Activated T-helper 17 cell treated with anti-CD3 and anti-CD28 coated beads, Interleukin-2, amount 50 U/mL, for 72 hours (primary cell): Measurements from ENCODE around the gene HTRA3. TPM values are rescaled to one million over a fixed set of nuclear protein-coding genes. Genes with fewer than 3 reads are reported as not detected.

Source experiments
- ATAC-seq: fragments of 150-1000 bp; cut with Tn5 transposase; replicated peaks from 2 replicates; pipeline ENCODE4 v1.10.0; 2021; ENCODE audit warnings: mild to moderate bottlenecking, moderate library complexity
- H3K27ac Mint-ChIP-seq: one replicate; pipeline ENCODE4 v1.8.0; 2022; ENCODE audit warnings: mixed read lengths
- H3K27me3 Mint-ChIP-seq: one replicate; pipeline ENCODE4 v1.8.0; 2022; ENCODE audit warnings: mixed read lengths
- H3K36me3 Mint-ChIP-seq: one replicate; pipeline ENCODE4 v1.8.0; 2022; ENCODE audit warnings: low read depth, mild to moderate bottlenecking, mixed read lengths
- H3K4me1 Mint-ChIP-seq: one replicate; pipeline ENCODE4 v1.8.0; 2022; ENCODE audit warnings: mixed read lengths
- H3K4me3 Mint-ChIP-seq: one replicate; pipeline ENCODE4 v1.8.0; 2022; ENCODE audit warnings: mild to moderate bottlenecking, mixed read lengths
- H3K9me3 Mint-ChIP-seq: one replicate; pipeline ENCODE4 v1.8.0; 2022; ENCODE audit warnings: mixed read lengths
- total RNA-seq, 2 donors: library from RNA; stranded (reverse); gene quantifications; one replicate each; pipeline ENCODE4 v1.2.3, GENCODE V29; 2022

The HTRA3 gene
- total RNA-seq, 2 donors from 2014 or later, result not detected

- H3K36me3 Mint-ChIP-seq, result no peaks in the 10 kb centered on the region
- no peak overlapping the region for H3K4me3 Mint-ChIP-seq
- H3K27me3 Mint-ChIP-seq, result peaks cover 26% of the 10 kb centered on the region
- H3K27ac Mint-ChIP-seq, result no peak overlapping the region
- no peak for ATAC-seq
- no peaks in the 10 kb centered on the region for H3K9me3 Mint-ChIP-seq
- H3K4me1 Mint-ChIP-seq, result no peaks in the 10 kb centered on the region
Measured at GRCh38 chr4:8275548-8275910, 6.0 kb downstream of the HTRA3 start.

GRCh38 chr4:8276358-8277240 lies 7.0 kb downstream of the HTRA3 start:
- H3K36me3 Mint-ChIP-seq, result no peaks in the 10 kb centered on the region
- H3K27ac Mint-ChIP-seq, result no peak overlapping the region
- H3K4me3 Mint-ChIP-seq, result no peak overlapping the region
- ATAC-seq, result no peak
- H3K4me1 Mint-ChIP-seq, result no peaks in the 10 kb centered on the region
- no peaks in the 10 kb centered on the region for H3K9me3 Mint-ChIP-seq
- peaks cover 20% of the 10 kb centered on the region for H3K27me3 Mint-ChIP-seq

- H3K9me3 Mint-ChIP-seq, result no peaks in the 10 kb centered on the region
- peaks cover 14% of the 10 kb centered on the region for H3K27me3 Mint-ChIP-seq
- no peaks in the 10 kb centered on the region for H3K4me1 Mint-ChIP-seq
- H3K36me3 Mint-ChIP-seq, result no peaks in the 10 kb centered on the region
- ATAC-seq, result no peak
- no peak overlapping the region for H3K4me3 Mint-ChIP-seq
- H3K27ac Mint-ChIP-seq, result no peak overlapping the region
Measured at GRCh38 chr4:8277356-8278008, 7.9 kb downstream of the HTRA3 start.

GRCh38 chr4:8278009-8278395 lies 8.4 kb downstream of the HTRA3 start:
- Mint-ChIP-seq H3K27ac (no peak overlapping the region), H3K27me3 (peaks cover 12% of the 10 kb centered on the region), H3K36me3 (no peaks in the 10 kb centered on the region), H3K4me1 (no peaks in the 10 kb centered on the region), H3K4me3 (no peak overlapping the region), H3K9me3 (no peaks in the 10 kb centered on the region)
- no peak for ATAC-seq

GRCh38 chr4:8278421-8279287 lies 9.1 kb downstream of the HTRA3 start:
- H3K27ac Mint-ChIP-seq, result no peak overlapping the region
- no peaks in the 10 kb centered on the region for H3K9me3 Mint-ChIP-seq
- no peaks in the 10 kb centered on the region for H3K4me1 Mint-ChIP-seq
- no peak for ATAC-seq
- H3K4me3 Mint-ChIP-seq, result no peak overlapping the region
- H3K36me3 Mint-ChIP-seq, result no peaks in the 10 kb centered on the region
- H3K27me3 Mint-ChIP-seq, result peaks cover 12% of the 10 kb centered on the region

- H3K27me3 Mint-ChIP-seq, result peaks cover 5% of the 10 kb centered on the region
- H3K4me3 Mint-ChIP-seq, result no peak overlapping the region
- no peaks in the 10 kb centered on the region for H3K9me3 Mint-ChIP-seq
- no peaks in the 10 kb centered on the region for H3K36me3 Mint-ChIP-seq
- H3K27ac Mint-ChIP-seq, result no peak overlapping the region
- ATAC-seq, result no peak
- H3K4me1 Mint-ChIP-seq, result no peaks in the 10 kb centered on the region
Measured at GRCh38 chr4:8279321-8280157, 10.0 kb downstream of the HTRA3 start.

GRCh38 chr4:8280158-8280875 lies 10.8 kb downstream of the HTRA3 start:
- Mint-ChIP-seq H3K4me3 (no peak overlapping the region), H3K36me3 (no peaks in the 10 kb centered on the region), H3K9me3 (no peaks in the 10 kb centered on the region), H3K27me3 (peaks cover 4% of the 10 kb centered on the region), H3K4me1 (no peaks in the 10 kb centered on the region), H3K27ac (no peak overlapping the region)
- ATAC-seq, result no peak

GRCh38 chr4:8280876-8281440 lies 11.4 kb downstream of the HTRA3 start:
- no peak for ATAC-seq
- Mint-ChIP-seq H3K27ac (no peak overlapping the region), H3K27me3 (peaks cover 4% of the 10 kb centered on the region), H3K4me3 (no peak overlapping the region), H3K4me1 (no peaks in the 10 kb centered on the region), H3K9me3 (no peaks in the 10 kb centered on the region), H3K36me3 (no peaks in the 10 kb centered on the region)

- no peak overlapping the region for H3K27ac Mint-ChIP-seq
- H3K27me3 Mint-ChIP-seq, result no peaks in the 10 kb centered on the region
- no peak for ATAC-seq
- H3K4me3 Mint-ChIP-seq, result no peak overlapping the region
- H3K36me3 Mint-ChIP-seq, result no peaks in the 10 kb centered on the region
- no peaks in the 10 kb centered on the region for H3K9me3 Mint-ChIP-seq
- no peaks in the 10 kb centered on the region for H3K4me1 Mint-ChIP-seq
Measured at GRCh38 chr4:8281519-8282133, 12.1 kb downstream of the HTRA3 start.

GRCh38 chr4:8282134-8282641 lies 12.6 kb downstream of the HTRA3 start:
- ATAC-seq, result no peak
- no peak overlapping the region for H3K27ac Mint-ChIP-seq
- no peaks in the 10 kb centered on the region for H3K36me3 Mint-ChIP-seq
- no peak overlapping the region for H3K4me3 Mint-ChIP-seq
- H3K27me3 Mint-ChIP-seq, result no peaks in the 10 kb centered on the region
- no peaks in the 10 kb centered on the region for H3K9me3 Mint-ChIP-seq
- no peaks in the 10 kb centered on the region for H3K4me1 Mint-ChIP-seq

GRCh38 chr4:8282742-8283141 lies 13.2 kb downstream of the HTRA3 start:
- no peaks in the 10 kb centered on the region for H3K36me3 Mint-ChIP-seq
- H3K9me3 Mint-ChIP-seq, result no peaks in the 10 kb centered on the region
- no peaks in the 10 kb centered on the region for H3K4me1 Mint-ChIP-seq
- no peaks in the 10 kb centered on the region for H3K27me3 Mint-ChIP-seq
- ATAC-seq, result no peak
- no peak overlapping the region for H3K27ac Mint-ChIP-seq
- H3K4me3 Mint-ChIP-seq, result no peak overlapping the region

- Mint-ChIP-seq H3K4me1 (no peaks in the 10 kb centered on the region), H3K36me3 (no peaks in the 10 kb centered on the region), H3K9me3 (no peaks in the 10 kb centered on the region), H3K27ac (no peak overlapping the region), H3K27me3 (no peaks in the 10 kb centered on the region), H3K4me3 (no peak overlapping the region)
- ATAC-seq, result no peak
Measured at GRCh38 chr4:8283161-8283560, 13.6 kb downstream of the HTRA3 start.

- Mint-ChIP-seq H3K27ac (no peak overlapping the region), H3K27me3 (no peaks in the 10 kb centered on the region), H3K4me1 (no peaks in the 10 kb centered on the region), H3K36me3 (no peaks in the 10 kb centered on the region), H3K9me3 (no peaks in the 10 kb centered on the region), H3K4me3 (no peak overlapping the region)
- ATAC-seq, result no peak
Measured at GRCh38 chr4:8283631-8284121, 14.1 kb downstream of the HTRA3 start.
